Mesothelial cell of epicardium (in vitro differentiated cells): Measurements from ENCODE around the gene RAB17. TPM values are rescaled to one million over a fixed set of nuclear protein-coding genes. Genes with fewer than 3 reads are reported as not detected.

Experiments
- DNase-seq, 2 experiments: peaks; one replicate each; pipeline ENCODE4 v3.0.0; 2021; ENCODE audit warnings: low spot score in 2 of 2; ENCODE audit not compliant: unreplicated experiment in 2 of 2
- H3K27ac Mint-ChIP-seq: 2 replicates; pipeline ENCODE4 v1.8.0; 2021; ENCODE audit warnings: mixed read lengths
- H3K27me3 Mint-ChIP-seq: 2 replicates; pipeline ENCODE4 v1.8.0; 2021; ENCODE audit warnings: low read depth, mixed read lengths
- H3K36me3 Mint-ChIP-seq: 2 replicates; pipeline ENCODE4 v1.8.0; 2021; ENCODE audit warnings: mixed read lengths
- H3K4me1 Mint-ChIP-seq: 2 replicates; pipeline ENCODE4 v1.8.0; 2021; ENCODE audit warnings: mixed read lengths
- H3K4me3 Mint-ChIP-seq: 2 replicates; pipeline ENCODE4 v1.8.0; 2021; ENCODE audit warnings: mild to moderate bottlenecking, moderate library complexity, mixed read lengths
- H3K9me3 Mint-ChIP-seq: 2 replicates; pipeline ENCODE4 v1.8.0; 2021; ENCODE audit warnings: mixed read lengths
- total RNA-seq: library from RNA; stranded (reverse); gene quantifications from 3 replicates; pipeline ENCODE4 v1.2.1, GENCODE V29; 2021
- TF ChIP-seq, protein P1 (sequence below): fragments of 200-600 bp; sonication (generic); IDR thresholded peaks from one replicate; pipeline ENCODE4 v1.5.0; 2021; ENCODE audit warnings: antibody characterized with exemption; ENCODE audit not compliant: unreplicated experiment

Gene RAB17
- total RNA-seq, 1 donor from 2014 or later: 10.6 TPM

DNA sequence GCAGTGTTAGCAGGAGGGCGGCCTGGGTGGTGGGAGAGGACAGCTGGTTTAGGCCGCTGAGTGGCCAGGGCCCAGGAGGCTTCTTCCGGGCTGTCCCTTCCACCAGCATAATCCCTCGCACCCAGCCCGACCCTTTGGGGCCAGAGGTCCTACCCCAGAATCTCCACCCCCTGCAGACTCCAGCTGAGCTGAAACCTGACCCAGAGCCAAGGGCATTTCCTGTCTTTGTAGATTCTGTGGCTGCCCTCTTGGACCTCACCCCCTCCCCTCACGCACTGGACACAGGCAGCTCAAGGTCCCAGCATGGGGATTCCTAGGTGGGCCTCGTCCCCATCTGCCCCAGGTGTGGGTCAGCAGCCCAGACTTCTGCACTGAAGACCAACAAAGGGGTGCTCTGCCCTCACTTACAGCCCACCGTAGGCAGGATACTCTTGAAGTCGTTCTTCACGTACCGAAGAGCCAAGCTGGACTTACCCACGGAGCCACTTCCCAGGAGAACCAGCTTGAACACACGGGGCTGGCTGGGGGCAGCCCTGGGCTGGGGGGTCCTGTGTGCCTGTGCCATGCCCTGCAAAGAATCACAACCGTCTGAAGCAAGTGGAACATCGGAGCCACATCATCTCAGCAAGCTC is 4.8 kb downstream of the RAB17 start:
- Mint-ChIP-seq H3K4me1 (peaks cover 21% of the 10 kb centered on the region), H3K4me3 (no peak overlapping the region), H3K27ac (no peak overlapping the region), H3K27me3 (peaks cover 4% of the 10 kb centered on the region), H3K36me3 (no peaks in the 10 kb centered on the region), H3K9me3 (peaks cover 4% of the 10 kb centered on the region)
- no peak for DNase-seq
- TF ChIP-seq, protein P1, sequence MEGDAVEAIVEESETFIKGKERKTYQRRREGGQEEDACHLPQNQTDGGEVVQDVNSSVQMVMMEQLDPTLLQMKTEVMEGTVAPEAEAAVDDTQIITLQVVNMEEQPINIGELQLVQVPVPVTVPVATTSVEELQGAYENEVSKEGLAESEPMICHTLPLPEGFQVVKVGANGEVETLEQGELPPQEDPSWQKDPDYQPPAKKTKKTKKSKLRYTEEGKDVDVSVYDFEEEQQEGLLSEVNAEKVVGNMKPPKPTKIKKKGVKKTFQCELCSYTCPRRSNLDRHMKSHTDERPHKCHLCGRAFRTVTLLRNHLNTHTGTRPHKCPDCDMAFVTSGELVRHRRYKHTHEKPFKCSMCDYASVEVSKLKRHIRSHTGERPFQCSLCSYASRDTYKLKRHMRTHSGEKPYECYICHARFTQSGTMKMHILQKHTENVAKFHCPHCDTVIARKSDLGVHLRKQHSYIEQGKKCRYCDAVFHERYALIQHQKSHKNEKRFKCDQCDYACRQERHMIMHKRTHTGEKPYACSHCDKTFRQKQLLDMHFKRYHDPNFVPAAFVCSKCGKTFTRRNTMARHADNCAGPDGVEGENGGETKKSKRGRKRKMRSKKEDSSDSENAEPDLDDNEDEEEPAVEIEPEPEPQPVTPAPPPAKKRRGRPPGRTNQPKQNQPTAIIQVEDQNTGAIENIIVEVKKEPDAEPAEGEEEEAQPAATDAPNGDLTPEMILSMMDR: no peak

DNA sequence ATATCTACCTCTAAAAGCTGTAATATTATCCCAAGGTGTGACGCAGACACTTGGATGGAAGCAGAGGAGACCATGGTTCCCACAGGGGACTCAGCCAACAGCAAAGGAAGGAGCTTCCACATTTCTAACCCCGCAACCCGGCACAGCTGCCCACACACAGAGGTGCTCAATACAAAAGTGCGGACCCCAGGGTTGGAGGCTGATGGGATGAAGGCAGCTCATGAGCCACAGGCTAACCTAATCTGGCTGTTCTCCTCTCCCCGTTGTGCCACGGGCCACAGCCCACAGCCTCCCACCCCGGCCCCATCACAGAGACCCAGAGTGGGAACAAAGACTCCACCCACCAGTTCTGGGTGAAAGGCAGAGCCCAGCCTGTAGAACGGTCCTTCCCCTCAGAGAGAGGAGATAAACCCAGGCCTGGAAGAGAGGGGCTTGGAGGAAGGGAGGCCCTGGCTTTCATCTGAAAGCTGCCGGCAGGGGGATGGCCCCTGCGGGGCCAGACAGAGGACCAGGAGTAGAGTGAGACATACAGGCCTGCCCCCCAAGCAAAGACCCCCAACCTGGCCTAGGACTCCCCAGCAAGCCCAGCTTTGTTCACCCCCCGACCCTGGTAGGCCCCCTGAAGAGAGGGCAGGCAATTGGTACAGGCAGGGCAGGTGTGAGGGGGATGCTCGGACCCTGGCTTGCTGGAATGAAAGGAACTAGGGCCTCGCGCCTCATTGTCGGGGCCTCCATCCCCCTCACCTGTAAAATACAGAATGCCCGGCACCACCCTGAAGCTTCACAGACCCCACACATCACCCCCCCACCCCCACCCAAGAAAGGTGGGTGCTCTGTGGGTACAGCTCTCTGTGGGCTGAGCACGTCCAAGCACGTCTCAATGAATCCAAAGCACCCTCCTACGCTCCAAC is 6.9 kb downstream of the RAB17 start:
- no peak overlapping the region for H3K27ac Mint-ChIP-seq
- H3K4me3 Mint-ChIP-seq: no peak overlapping the region
- H3K27me3 Mint-ChIP-seq: no peaks in the 10 kb centered on the region
- H3K9me3 Mint-ChIP-seq: peaks cover 4% of the 10 kb centered on the region
- no peaks in the 10 kb centered on the region for H3K36me3 Mint-ChIP-seq
- peaks cover 5% of the 10 kb centered on the region for H3K4me1 Mint-ChIP-seq
- TF ChIP-seq, protein P1: no peak
- DNase-seq: no peak

DNA sequence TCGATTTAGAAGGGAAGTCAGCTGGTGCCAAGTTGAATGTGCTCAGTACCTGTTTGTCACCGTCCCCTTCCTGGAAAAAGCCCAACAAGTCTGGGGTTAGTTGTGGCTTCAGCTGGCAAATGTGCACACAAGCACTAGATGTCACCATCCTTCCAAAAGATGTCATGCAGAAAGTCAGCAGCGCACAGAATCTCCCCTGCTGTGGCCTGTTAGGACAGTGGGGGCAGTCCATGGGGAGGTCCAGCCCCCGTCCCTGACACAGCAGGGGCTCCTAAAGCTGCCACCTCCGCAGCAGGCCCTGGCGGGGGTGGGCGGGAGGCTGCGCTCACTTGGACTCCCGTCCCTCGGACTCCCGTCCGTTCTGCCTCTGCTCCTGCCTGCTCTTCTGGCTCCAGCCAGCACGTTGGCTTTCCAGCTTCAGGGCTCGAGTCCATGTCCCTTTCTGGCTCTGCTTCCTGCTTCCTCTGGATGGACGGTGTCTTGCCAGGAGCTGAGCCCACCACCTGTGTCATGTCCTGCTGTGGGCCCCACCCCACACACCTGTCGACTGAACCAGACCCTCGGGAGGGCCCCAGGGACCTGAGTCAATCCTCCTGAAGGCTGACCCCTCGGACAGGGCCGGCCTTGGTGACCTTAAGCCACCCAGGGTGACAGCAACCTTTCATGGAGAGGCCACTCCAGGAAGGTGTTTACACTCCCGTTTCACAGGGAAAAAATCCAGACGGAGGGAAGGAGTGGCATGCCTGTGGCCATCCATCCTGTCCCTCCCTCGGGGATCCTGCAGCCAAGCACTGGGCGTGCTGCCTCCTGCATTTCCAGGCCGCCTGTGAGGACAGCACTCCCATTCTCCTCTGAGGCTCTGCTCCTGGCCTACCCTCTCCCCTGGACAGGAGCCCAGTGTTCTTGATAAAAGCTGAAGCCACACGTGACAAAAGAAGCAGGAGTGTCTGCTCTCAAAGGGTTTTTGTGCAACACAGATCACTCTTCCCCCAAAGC is 8.5 kb downstream of the RAB17 start:
- Mint-ChIP-seq H3K4me3 (no peak overlapping the region), H3K4me1 (peaks cover 5% of the 10 kb centered on the region), H3K36me3 (no peaks in the 10 kb centered on the region), H3K27me3 (no peaks in the 10 kb centered on the region), H3K9me3 (no peaks in the 10 kb centered on the region), H3K27ac (peak overlapping the region; percentile 47)
- TF ChIP-seq, protein P1: no peak
- DNase-seq: no peak

DNA sequence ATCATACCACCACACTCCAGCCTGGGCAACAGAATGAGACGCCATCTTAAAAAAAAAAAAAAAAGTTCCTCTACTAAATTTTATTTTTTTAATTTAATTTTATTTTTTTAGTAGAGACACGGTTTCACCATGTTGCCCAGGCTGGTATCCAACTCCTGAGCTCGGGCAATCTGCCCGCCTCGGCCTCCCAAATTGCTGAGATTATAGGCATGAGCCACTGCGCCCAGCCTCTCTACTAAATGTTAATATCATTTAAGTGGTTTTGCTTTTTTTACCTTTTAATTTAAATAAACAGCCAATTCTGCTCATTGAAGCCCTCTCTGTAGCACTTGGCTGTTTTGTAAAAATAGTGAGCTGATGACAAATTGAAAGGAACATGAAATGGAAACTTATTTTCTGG is 9.2 kb downstream of the RAB17 start:
- TF ChIP-seq, protein P1: no peak
- no peak overlapping the region for H3K27ac Mint-ChIP-seq
- H3K4me1 Mint-ChIP-seq: peaks cover 5% of the 10 kb centered on the region
- H3K9me3 Mint-ChIP-seq: no peaks in the 10 kb centered on the region
- no peak for DNase-seq
- H3K27me3 Mint-ChIP-seq: no peaks in the 10 kb centered on the region
- H3K4me3 Mint-ChIP-seq: no peak overlapping the region
- no peaks in the 10 kb centered on the region for H3K36me3 Mint-ChIP-seq
